ENCODE data around the gene GUF1. TPM values are rescaled to one million over a fixed set of nuclear protein-coding genes. Genes with fewer than 3 reads are reported as not detected.

Gene GUF1
- total and polyA plus RNA-seq, 2 of the 13 experiments (the other 11 are each of a cell fraction or from before 2014, with no cell fraction given) = 10.3 to 24.6 TPM

GRCh38 chr4:44726038-44726871, 48.0 kb downstream of the GUF1 start, which contains the start of gene GNPDA2 (continued):
- TF ChIP-seq HDAC2 (CRISPR knock-in tag; IDR thresholded peaks at IDR 0.05) = peak; percentile 51; the same call in 1 of the 2 replicates
- TF ChIP-seq ZUFSP (CRISPR knock-in tag; IDR thresholded peaks at IDR 0.05; ENCODE audit: borderline replicate concordance) = no peak
- no peak for TF ChIP-seq ZNF121 (CRISPR knock-in tag; IDR thresholded peaks at IDR 0.05)
- TF ChIP-seq ZNF362 (CRISPR knock-in tag; IDR thresholded peaks at IDR 0.05; ENCODE audit: borderline replicate concordance) = no peak
- 0 out of 2 replicates have a peak, but pooled peaks have one; percentile 62 for TF ChIP-seq HOXA9 (CRISPR knock-in tag; IDR thresholded peaks at IDR 0.05; ENCODE audit: borderline replicate concordance)
- TF ChIP-seq ZNF598 (CRISPR knock-in tag; IDR thresholded peaks at IDR 0.05; ENCODE audit: borderline replicate concordance) = peak; percentile 89
- TF ChIP-seq JDP2 (CRISPR knock-in tag; IDR thresholded peaks at IDR 0.05; ENCODE audit: borderline replicate concordance) = no peak
- TF ChIP-seq ZNF468 (CRISPR knock-in tag; IDR thresholded peaks at IDR 0.05) = no peak
- TF ChIP-seq RBFOX2 (IDR thresholded peaks at IDR 0.05; ENCODE audit: low read depth, low read length) = peak; percentile 84
- peak; percentile 36; the same call in 1 of the 2 replicates for TF ChIP-seq MIXL1 (CRISPR knock-in tag; IDR thresholded peaks at IDR 0.05)
- TF ChIP-seq NCOA1 (CRISPR knock-in tag; IDR thresholded peaks at IDR 0.05) = no peak
- TF ChIP-seq AFF4 (CRISPR knock-in tag; IDR thresholded peaks at IDR 0.05) = no peak
- TF ChIP-seq CENPX (CRISPR knock-in tag; IDR thresholded peaks at IDR 0.05) = no peak
- TF ChIP-seq GABPB1 (CRISPR knock-in tag; IDR thresholded peaks at IDR 0.05) = peak; percentile 91
- TF ChIP-seq GPN1 (CRISPR knock-in tag; IDR thresholded peaks at IDR 0.05; ENCODE audit: borderline replicate concordance) = peak; percentile 81; the same call in 1 of the 2 replicates
- TF ChIP-seq STAG1 (CRISPR knock-in tag; IDR thresholded peaks at IDR 0.05) = no peak
- no peak; the same call in 1 of the 2 replicates for TF ChIP-seq ZNF577 (CRISPR knock-in tag; IDR thresholded peaks at IDR 0.05; ENCODE audit: borderline replicate concordance, low read depth)
- TF ChIP-seq ARHGAP35 (CRISPR knock-in tag; IDR thresholded peaks at IDR 0.05; ENCODE audit: borderline replicate concordance) = 0 out of 2 replicates have a peak, but pooled peaks have one; percentile 30
- no peak for TF ChIP-seq CCAR2 (optimal IDR thresholded peaks at IDR 0.05; ENCODE audit: low read depth, low read length)
- peak; percentile 44; the same call in 1 of the 2 replicates for TF ChIP-seq ZNF441 (CRISPR knock-in tag; IDR thresholded peaks at IDR 0.05; ENCODE audit: borderline replicate concordance)
- TF ChIP-seq CC2D1A (CRISPR knock-in tag; IDR thresholded peaks at IDR 0.05) = peak; percentile 93; the same call in 1 of the 2 replicates
- TF ChIP-seq ZNF17 (CRISPR knock-in tag; IDR thresholded peaks at IDR 0.05) = no peak
- TF ChIP-seq ZNF264 (CRISPR knock-in tag; IDR thresholded peaks at IDR 0.05) = peak; percentile 50; the same call in 1 of the 2 replicates

All from HepG2 (cell line).